ENCODE results near the gene CXCR2.

DNA sequence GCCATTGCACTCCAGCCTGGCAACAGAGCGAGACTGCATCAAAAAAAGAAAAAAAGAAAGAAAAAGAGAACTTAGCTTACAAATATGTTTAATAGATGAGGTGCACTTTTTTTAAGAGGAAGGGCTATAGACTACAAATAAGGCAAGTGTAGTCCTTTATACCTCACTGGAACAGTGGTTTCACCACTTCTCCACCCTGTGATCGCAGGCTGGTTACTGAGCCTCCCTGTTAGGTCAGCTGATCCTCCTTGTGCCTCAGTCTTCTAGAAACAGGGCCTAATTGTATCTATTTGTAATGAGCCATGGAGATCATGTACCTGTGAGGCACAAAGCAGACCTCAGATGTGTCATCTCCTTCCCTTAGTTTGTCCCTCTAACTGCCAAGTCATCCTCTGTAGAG lies 4.5 kb downstream of the CXCR2 start:
- TF ChIP-seq, protein P1, sequence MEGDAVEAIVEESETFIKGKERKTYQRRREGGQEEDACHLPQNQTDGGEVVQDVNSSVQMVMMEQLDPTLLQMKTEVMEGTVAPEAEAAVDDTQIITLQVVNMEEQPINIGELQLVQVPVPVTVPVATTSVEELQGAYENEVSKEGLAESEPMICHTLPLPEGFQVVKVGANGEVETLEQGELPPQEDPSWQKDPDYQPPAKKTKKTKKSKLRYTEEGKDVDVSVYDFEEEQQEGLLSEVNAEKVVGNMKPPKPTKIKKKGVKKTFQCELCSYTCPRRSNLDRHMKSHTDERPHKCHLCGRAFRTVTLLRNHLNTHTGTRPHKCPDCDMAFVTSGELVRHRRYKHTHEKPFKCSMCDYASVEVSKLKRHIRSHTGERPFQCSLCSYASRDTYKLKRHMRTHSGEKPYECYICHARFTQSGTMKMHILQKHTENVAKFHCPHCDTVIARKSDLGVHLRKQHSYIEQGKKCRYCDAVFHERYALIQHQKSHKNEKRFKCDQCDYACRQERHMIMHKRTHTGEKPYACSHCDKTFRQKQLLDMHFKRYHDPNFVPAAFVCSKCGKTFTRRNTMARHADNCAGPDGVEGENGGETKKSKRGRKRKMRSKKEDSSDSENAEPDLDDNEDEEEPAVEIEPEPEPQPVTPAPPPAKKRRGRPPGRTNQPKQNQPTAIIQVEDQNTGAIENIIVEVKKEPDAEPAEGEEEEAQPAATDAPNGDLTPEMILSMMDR (IDR thresholded peaks at IDR 0.05): no peak
- TF ChIP-seq POLR2AphosphoS5 (IDR thresholded peaks at IDR 0.05): no peak
